ENCODE results near the gene TWIST2.

DNA sequence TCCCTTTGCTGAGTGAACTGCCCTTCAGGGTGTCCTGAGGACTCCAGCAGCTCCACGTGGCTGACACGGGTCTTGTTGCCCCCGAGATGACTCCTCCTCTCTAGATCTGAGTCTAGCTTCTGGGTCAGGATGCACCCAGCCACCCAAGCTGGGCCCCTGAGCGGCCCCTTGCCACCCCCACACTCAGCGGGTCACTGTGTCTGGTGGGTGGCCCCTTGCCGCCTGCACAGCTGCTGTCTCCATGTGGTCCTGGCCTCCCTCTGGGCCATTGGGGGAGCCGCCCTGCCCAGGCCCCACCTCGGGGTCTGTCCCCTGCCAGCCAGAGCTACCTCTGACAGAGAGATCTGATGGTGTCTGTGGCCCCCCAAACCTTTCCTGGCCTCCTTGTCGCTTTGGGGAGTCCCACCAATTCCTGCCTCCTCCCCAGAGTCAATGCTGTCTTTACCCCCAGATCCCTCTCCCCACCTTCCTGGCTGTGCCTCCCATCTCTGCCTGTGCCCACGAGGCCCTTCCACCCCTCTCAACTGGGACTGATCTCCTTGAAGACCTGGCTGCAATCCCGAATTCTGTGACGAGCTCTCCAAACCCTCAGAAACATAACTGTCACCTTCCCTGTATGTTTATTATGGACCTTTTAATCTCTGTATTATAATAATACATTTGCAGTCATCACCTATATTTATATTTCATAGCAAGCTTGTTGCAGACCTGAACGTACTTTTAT, 46.5 kb downstream of the TWIST2 start:
- TF ChIP-seq, protein P1, sequence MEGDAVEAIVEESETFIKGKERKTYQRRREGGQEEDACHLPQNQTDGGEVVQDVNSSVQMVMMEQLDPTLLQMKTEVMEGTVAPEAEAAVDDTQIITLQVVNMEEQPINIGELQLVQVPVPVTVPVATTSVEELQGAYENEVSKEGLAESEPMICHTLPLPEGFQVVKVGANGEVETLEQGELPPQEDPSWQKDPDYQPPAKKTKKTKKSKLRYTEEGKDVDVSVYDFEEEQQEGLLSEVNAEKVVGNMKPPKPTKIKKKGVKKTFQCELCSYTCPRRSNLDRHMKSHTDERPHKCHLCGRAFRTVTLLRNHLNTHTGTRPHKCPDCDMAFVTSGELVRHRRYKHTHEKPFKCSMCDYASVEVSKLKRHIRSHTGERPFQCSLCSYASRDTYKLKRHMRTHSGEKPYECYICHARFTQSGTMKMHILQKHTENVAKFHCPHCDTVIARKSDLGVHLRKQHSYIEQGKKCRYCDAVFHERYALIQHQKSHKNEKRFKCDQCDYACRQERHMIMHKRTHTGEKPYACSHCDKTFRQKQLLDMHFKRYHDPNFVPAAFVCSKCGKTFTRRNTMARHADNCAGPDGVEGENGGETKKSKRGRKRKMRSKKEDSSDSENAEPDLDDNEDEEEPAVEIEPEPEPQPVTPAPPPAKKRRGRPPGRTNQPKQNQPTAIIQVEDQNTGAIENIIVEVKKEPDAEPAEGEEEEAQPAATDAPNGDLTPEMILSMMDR (IDR thresholded peaks at IDR 0.05) = no peak
- TF ChIP-seq POLR2A (IDR thresholded peaks at IDR 0.05) (no peak), EP300 (IDR thresholded peaks at IDR 0.05) (no peak)
